Stimulated activated naive CD8-positive, alpha-beta T cell treated with anti-CD3 and anti-CD28 coated beads, Interleukin-15, Interleukin-2, amounts not matched to agents 100 ng/mL and 50 ng/mL, for 24 hours (primary cell): Measurements from ENCODE around the gene SIGMAR1.

Experiments used
- H3K27ac Mint-ChIP-seq: one replicate; pipeline ENCODE4 v1.8.0; 2021; ENCODE audit warnings: mild to moderate bottlenecking, mixed read lengths
- H3K27me3 Mint-ChIP-seq: one replicate; pipeline ENCODE4 v1.8.0; 2021; ENCODE audit warnings: mixed read lengths
- H3K36me3 Mint-ChIP-seq: one replicate; pipeline ENCODE4 v1.8.0; 2021; ENCODE audit warnings: low read depth, mixed read lengths
- H3K4me1 Mint-ChIP-seq: one replicate; pipeline ENCODE4 v1.8.0; 2021; ENCODE audit warnings: low read depth, mixed read lengths
- H3K4me3 Mint-ChIP-seq: one replicate; pipeline ENCODE4 v1.8.0; 2021; ENCODE audit warnings: mild to moderate bottlenecking, mixed read lengths
- H3K9me3 Mint-ChIP-seq: one replicate; pipeline ENCODE4 v1.8.0; 2021; ENCODE audit warnings: mixed read lengths

SIGMAR1 gene

DNA sequence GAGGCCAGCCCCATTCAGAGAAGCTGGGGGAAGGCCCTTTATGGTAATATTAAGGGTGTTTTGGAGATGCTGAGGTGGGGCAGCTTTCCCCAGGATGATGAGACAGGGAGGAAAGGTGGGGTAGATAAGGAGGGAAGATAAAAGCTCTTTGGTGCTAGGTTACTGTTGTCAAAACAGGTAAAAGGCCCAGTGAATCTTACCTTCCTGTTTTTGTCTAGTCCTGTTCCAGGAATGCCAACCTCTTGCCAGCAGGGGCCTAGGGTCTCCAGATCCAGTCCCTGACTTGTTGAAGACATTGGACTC lies 25.7 kb upstream of the SIGMAR1 start:
- no peaks in the 10 kb centered on the region for H3K36me3 Mint-ChIP-seq
- H3K9me3 Mint-ChIP-seq = no peaks in the 10 kb centered on the region
- H3K27me3 Mint-ChIP-seq = no peaks in the 10 kb centered on the region
- peak overlapping the region; percentile 9 for H3K27ac Mint-ChIP-seq
- no peak overlapping the region for H3K4me3 Mint-ChIP-seq
- peaks cover 28% of the 10 kb centered on the region for H3K4me1 Mint-ChIP-seq

DNA sequence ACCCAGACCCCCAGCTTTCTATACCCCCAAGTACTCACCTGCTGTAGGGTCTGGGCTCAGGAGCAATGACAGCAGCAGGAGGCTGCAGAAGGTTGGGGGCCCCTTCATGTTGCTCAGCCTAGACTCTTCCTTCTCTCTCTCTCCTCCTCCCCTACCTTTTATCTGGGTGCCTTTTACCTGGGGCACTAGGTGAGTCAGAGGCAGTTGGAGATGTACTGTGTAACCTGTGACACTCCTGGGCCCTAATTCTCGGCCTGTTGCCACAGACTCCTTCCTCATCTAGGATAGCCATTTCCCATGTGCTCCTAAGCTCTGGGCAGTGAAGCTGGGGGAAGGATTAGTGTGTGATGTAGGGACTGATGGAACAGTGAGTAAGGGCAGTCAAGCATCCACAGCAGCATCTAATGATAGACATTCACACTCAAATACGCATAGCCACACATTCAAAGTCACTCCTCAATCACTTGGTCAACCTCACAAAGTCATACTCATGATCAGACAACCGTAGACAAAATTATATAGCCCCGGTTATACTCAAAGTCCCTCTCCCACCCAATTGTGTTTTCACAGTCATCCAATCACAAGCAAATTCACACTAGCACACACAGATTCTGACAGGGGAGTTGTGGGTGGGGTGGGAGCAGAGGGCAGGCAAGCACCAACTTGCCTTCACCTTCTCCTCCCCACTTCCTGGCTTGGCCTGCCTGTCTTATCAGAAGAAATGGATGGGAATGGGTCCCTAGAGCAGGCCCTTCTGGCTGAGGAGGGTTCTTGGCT lies 25.1 kb upstream of the SIGMAR1 start, which contains the start of gene CCL27:
Gene CCL27 (minus strand): TSS at position 132 of the 777 bp plus-strand sequence. CDS start 24 bp downstream, at position 108.
- H3K27ac Mint-ChIP-seq = peak within 1 kb of the TSS; percentile 9
- H3K4me3 Mint-ChIP-seq = no peak within 1 kb of the TSS
- peaks cover 28% of the 10 kb centered on the region for H3K4me1 Mint-ChIP-seq
- H3K27me3 Mint-ChIP-seq = no peaks in the 10 kb centered on the region
- no peaks in the 10 kb centered on the region for H3K36me3 Mint-ChIP-seq
- H3K9me3 Mint-ChIP-seq = no peaks in the 10 kb centered on the region

DNA sequence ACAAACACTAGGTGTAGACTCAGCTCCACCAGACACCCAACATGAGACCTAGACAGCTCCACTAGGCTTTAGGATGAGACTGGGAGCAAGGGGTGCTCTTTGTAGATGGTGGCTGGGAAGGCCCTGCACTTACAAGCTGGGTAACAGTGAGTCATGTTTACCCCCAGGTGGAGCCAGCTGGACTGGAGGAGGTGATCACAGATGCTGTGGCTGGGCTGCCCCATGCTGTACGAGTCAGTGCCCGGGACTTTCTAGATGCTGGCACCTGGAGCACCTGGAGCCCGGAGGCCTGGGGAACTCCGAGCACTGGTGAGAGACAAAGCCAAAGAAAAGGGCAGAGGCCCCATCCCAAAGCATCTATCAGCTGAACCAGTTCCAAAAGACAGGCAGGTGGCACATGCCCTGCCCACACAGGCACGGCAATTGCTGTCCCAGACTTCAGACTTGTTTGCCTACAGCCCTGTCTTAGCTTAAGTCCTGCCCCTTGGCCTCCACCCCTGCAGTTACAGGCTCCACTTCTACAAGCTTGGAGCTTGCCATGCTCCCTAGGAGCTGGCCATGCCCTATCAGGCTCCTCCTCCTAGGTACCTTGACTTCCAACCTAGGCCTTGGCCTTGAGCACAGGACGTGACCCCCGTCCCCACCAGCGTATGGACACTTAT lies 22.1 kb upstream of the SIGMAR1 start:
- Mint-ChIP-seq H3K4me3 (no peak overlapping the region), H3K27me3 (no peaks in the 10 kb centered on the region), H3K36me3 (no peaks in the 10 kb centered on the region), H3K9me3 (no peaks in the 10 kb centered on the region), H3K4me1 (peaks cover 23% of the 10 kb centered on the region), H3K27ac (no peak overlapping the region)

DNA sequence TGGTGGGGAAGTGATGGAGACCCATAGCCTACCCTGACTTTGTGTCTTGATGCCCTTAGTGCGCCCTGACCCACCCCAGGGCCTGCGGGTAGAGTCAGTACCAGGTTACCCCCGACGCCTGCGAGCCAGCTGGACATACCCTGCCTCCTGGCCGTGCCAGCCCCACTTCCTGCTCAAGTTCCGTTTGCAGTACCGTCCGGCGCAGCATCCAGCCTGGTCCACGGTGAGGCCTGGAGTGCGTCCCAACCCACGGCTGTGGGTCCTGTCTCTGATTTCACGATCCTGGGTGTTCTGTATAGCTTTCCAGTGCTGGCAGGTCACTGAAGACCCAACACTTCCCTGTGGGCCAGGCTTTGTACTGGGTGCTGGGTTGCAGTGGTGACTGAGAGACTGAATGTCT lies 20.9 kb upstream of the SIGMAR1 start:
- no peaks in the 10 kb centered on the region for H3K36me3 Mint-ChIP-seq
- H3K4me1 Mint-ChIP-seq = peaks cover 10% of the 10 kb centered on the region
- no peak overlapping the region for H3K27ac Mint-ChIP-seq
- H3K4me3 Mint-ChIP-seq = no peak overlapping the region
- H3K27me3 Mint-ChIP-seq = no peaks in the 10 kb centered on the region
- H3K9me3 Mint-ChIP-seq = no peaks in the 10 kb centered on the region

DNA sequence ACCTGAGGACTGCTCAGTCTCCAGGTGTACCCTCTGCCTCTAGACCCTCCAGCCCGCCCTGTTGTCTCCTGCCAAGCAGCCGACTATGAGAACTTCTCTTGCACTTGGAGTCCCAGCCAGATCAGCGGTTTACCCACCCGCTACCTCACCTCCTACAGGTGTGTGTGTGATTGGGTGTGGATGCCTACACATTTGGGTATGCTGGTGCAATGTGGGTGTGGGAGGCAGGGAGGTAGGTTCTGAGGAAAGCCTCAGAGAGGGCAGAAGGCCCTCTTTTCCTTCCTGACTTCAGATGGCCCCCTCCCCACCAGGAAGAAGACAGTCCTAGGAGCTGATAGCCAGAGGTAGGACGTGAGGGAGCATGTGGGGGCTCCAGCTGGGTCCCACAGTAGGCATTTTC lies 19.4 kb upstream of the SIGMAR1 start:
- Mint-ChIP-seq H3K27me3 (no peaks in the 10 kb centered on the region), H3K4me1 (peaks cover 14% of the 10 kb centered on the region), H3K27ac (no peak overlapping the region), H3K4me3 (no peak overlapping the region), H3K9me3 (no peaks in the 10 kb centered on the region), H3K36me3 (no peaks in the 10 kb centered on the region)

DNA sequence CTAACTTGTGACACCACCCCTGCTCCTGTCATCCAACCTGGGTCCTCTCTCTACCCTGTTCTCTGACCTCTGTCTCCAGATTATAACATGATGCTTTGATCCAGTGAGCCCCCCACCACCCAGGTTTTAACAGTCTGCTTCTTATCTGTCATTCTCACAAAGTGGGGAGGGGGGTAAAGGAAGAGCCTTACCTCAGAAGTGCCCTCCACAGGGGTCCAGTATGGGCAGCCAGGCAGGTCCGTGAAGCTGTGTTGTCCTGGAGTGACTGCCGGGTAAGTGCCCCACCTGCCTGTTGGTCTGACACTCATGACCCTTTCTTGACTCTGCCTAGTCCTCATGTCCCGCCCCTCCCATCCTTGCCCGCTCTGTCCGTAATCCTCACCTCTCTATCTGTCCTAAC lies 17.8 kb upstream of the SIGMAR1 start:
- H3K36me3 Mint-ChIP-seq = no peaks in the 10 kb centered on the region

DNA sequence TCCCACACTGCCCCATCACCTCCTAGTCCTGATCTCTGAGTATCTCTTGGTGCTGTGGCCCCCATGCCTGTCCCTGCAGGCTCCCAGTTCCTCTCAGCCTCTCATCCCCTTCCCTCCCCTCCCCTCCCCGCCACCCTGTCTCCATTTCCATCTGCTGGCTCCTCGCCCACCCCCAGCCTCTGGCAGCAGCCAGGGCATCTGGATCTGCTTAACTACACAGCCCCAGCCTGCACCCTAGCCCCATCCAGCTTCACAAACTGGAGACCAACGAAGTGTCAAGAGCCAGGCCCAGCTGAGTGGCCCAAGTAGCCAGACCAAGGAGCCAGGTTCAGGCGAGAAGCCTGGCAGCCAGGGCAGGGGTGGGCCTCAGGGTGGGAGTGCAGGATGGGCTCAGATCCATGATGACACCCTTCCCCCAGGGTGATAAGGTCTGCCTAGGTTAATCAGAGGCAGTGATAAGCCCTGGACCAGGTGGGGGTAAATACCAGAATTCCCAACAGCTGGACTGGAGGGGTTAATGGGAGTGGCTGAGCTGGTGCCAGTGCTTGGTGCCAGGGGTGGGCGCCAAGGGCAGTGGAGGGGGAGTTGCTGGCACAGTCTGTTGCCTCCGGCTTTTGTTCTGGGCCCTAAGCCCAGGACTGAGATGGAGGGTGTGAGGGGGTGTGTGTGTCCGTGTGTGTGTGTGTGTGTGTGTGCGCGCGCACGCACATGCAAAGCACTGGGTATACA lies 16.9 kb upstream of the SIGMAR1 start:
- Mint-ChIP-seq H3K4me3 (no peak overlapping the region), H3K36me3 (peaks cover 4% of the 10 kb centered on the region), H3K9me3 (no peaks in the 10 kb centered on the region), H3K27ac (no peak overlapping the region), H3K27me3 (no peaks in the 10 kb centered on the region), H3K4me1 (peaks cover 14% of the 10 kb centered on the region)

More for the DNA sequence above, 17.8 kb upstream of the SIGMAR1 start:
- Mint-ChIP-seq H3K9me3 (no peaks in the 10 kb centered on the region), H3K4me3 (no peak overlapping the region), H3K27me3 (no peaks in the 10 kb centered on the region), H3K4me1 (peaks cover 14% of the 10 kb centered on the region), H3K27ac (no peak overlapping the region)

DNA sequence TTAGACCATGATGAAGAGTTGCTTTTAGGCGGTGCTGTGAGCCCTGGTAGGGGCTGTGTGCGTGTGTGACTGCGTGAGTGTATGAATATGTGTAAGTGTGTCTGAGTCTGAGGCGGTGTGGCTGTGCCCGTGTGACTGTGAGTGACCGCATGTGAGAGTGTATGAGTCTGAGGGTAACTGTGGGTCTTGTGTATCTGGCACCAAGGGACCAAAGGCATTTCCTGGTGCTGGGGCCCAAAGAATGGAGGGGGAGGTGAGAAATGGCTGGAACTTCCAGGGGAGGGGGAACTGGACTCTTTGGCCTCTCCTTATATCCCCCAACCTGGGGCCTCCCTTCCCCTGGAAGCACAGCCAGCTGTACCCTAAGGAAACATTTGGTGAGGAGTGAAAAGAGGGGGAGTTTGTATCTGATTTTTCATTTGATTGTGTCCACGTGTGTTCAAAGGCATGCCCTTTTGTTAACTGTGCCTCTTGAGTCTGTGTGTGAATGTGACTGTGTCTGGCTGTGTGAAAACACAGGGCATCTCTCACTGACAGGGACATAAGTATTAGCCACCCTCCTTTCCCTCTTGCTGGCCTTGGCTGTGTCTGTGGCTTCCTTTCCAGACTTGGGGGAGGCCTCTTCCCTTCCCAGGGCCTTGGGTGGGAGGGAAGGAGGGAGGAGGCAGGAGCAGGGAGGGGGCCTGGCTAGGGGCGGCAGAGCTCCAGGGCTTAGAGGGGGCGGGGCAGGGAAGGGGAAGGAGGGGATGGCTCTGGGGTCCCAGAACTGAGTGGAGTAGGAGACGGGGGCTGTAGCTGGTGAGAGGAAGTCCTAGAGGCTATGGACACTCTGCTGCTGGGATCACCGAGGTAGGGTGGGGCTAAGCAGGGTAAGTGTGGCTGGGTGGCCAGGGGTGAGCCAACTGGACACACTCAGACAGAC lies 15.8 kb upstream of the SIGMAR1 start:
- Mint-ChIP-seq H3K4me3 (no peak overlapping the region), H3K36me3 (peaks cover 14% of the 10 kb centered on the region), H3K27me3 (no peaks in the 10 kb centered on the region), H3K9me3 (no peaks in the 10 kb centered on the region), H3K27ac (peak overlapping the region; percentile 69), H3K4me1 (peaks cover 18% of the 10 kb centered on the region)

DNA sequence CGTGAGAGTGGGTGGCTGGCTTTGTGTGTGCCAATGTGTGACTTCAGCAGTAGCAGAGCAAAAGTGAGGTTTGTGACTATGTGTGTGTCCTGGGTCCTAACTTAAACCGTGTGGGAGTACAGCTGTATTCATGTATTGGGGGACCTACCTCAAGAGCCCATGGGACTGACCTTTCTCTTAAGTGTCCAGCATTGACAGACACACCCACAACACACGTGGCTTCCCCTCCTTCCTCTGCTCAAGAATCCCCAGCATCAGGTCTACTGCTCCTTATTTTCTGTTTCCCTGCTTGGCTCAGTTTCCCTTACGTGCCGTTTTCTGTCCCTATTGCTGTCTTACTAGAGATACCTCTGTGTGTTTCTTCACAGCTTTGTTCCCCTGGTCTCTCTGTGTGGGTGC lies 15.0 kb upstream of the SIGMAR1 start:
- Mint-ChIP-seq H3K27ac (peak overlapping the region; percentile 69), H3K4me3 (peak overlapping the region; percentile 15), H3K9me3 (no peaks in the 10 kb centered on the region), H3K27me3 (no peaks in the 10 kb centered on the region), H3K36me3 (peaks cover 17% of the 10 kb centered on the region), H3K4me1 (peaks cover 26% of the 10 kb centered on the region)

DNA sequence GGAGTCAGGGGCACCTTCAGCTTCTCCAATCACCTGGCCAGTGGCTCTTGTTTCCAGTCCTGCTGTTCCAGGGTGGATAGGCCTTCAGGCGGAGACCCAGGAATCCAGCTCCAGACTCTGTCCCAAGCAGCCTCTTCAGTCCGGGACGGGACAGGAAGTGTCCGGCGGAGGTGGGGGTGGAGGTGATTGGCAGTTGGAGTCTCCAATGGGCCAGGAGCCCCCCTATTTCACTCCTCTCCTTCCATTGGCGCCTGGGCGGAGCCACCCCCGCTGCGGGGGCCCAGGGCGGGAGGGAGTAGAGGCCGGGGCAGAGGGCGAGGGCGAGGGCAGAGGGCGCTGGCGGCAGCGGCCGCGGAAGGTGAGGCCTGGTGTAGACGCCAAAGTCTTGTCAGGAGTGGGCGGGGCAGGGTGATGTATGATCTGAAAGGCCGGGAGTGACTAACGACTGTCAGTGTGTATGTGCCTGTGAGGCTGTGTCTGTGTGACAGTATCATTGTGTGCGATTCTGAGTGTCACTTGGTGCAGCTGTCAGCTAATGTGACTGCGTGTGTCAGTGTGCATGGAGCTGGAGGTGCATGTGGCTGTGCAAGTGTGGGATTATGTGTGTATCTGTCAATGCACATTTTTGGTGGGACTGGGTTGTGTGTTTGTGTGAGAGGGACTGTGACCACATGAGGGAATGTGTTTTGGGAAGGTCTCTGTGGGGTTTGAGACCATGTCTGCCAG lies 14.5 kb upstream of the SIGMAR1 start, which contains the start of gene IL11RA:
Gene IL11RA (plus strand): TSS at position 310 of the 726 bp plus-strand sequence. CDS start 3,033 bp downstream, outside the sequence.
- Mint-ChIP-seq H3K4me3 (peak within 1 kb of the TSS; percentile 15), H3K9me3 (no peaks in the 10 kb centered on the region), H3K27me3 (no peaks in the 10 kb centered on the region), H3K36me3 (peaks cover 17% of the 10 kb centered on the region), H3K4me1 (peaks cover 32% of the 10 kb centered on the region), H3K27ac (peak within 1 kb of the TSS; percentile 69)

DNA sequence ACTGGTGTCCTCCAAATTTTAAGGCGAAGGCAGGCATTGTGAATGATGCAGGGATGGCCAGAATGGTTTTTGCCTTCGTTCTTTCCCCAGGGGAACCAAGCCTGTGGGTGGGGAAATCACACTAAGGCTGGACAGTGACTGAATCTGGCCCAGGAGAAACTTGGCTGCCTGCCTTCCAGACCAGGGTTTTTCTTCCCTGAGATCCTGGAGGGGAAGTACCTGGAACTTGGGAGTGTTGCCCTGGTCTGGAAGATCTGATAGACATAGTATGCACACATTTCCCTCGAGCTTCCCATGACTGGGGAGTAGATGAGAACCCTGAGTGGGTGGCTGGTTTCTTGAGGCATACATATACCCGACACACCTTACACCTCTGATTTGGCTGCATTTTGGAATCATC lies 13.7 kb upstream of the SIGMAR1 start:
- Mint-ChIP-seq H3K4me3 (no peak overlapping the region), H3K4me1 (peaks cover 34% of the 10 kb centered on the region), H3K9me3 (no peaks in the 10 kb centered on the region), H3K27ac (no peak overlapping the region), H3K36me3 (peaks cover 17% of the 10 kb centered on the region), H3K27me3 (no peaks in the 10 kb centered on the region)

DNA sequence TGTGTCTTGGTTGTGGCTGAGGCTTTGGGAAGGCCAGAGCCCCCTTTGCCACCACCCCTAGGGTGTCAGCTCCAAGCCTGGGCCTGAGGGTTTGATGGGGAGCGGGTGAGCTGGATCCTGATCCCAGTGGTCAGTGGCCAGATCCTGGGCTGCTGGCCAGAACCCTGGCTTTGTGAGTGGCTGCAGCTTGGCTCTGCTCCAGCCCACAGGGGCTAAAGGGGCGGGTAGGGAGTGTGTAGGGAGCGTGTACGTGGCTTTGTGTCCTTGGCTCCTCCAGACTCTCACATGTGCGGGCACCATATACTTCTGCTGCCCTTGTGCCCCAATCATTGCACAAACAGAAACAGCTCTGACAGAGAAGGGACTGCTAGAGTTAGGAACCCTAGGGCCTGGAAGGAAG lies 13.2 kb upstream of the SIGMAR1 start:
- H3K4me3 Mint-ChIP-seq = no peak overlapping the region
- H3K9me3 Mint-ChIP-seq = no peaks in the 10 kb centered on the region
- no peak overlapping the region for H3K27ac Mint-ChIP-seq
- peaks cover 17% of the 10 kb centered on the region for H3K36me3 Mint-ChIP-seq
- peaks cover 40% of the 10 kb centered on the region for H3K4me1 Mint-ChIP-seq
- no peaks in the 10 kb centered on the region for H3K27me3 Mint-ChIP-seq

DNA sequence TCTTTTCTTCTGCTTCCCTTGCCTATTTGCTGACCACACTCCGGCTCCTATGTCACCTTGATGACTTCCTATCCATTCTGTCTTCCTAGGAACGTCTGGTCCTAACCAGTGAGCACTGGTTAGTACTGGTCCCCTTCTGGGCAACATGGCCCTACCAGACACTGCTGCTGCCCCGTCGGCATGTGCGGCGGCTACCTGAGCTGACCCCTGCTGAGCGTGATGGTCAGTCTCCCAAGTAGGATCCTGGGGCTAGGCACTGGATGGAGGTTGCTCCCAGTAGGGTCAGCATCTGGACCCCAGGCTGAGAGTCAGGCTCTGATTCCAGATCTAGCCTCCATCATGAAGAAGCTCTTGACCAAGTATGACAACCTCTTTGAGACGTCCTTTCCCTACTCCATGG lies 11.1 kb upstream of the SIGMAR1 start:
- H3K27ac Mint-ChIP-seq = peak overlapping the region; percentile 18
- H3K9me3 Mint-ChIP-seq = no peaks in the 10 kb centered on the region
- peaks cover 40% of the 10 kb centered on the region for H3K4me1 Mint-ChIP-seq
- H3K36me3 Mint-ChIP-seq = peaks cover 17% of the 10 kb centered on the region
- no peaks in the 10 kb centered on the region for H3K27me3 Mint-ChIP-seq
- H3K4me3 Mint-ChIP-seq = peak overlapping the region; percentile 46

DNA sequence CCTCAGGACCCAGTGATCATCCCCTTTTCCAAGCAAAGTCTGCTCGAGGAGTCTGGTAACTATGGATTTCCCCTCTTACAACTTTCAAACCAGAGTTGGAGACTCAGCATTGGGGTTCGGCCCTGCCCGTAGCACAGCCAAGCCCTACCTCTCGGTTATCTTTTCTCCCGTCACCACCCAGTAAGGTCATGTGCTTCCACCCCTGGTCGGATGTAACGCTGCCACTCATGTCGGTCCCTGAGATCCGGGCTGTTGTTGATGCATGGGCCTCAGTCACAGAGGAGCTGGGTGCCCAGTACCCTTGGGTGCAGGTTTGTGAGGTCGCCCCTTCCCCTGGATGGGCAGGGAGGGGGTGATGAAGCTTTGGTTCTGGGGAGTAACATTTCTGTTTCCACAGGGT lies 10.1 kb upstream of the SIGMAR1 start:
- Mint-ChIP-seq H3K36me3 (peaks cover 17% of the 10 kb centered on the region), H3K27ac (peak overlapping the region; percentile 88), H3K9me3 (no peaks in the 10 kb centered on the region), H3K4me1 (peaks cover 33% of the 10 kb centered on the region), H3K4me3 (peak overlapping the region; percentile 92), H3K27me3 (no peaks in the 10 kb centered on the region)
